Smooth muscle cell (in vitro differentiated cells): ENCODE results near the gene IGSF9B. TPM values are rescaled to one million over a fixed set of nuclear protein-coding genes. Genes with fewer than 3 reads are reported as not detected.
A peak's percentile ranks its signal among the peaks of the same experiment; 100 is the strongest.

Experiments used
- DNase-seq: peaks from one replicate; lab custom pipeline; 2025; ENCODE audit not compliant: unreplicated experiment; lab: John Stamatoyannopoulos, UW
- H2AFZ ChIP-seq: fragments of 200-600 bp; sonication (generic); 2 replicates; pipeline ENCODE4 v1.6.0; 2016; ENCODE audit warnings: antibody characterized with exemption, low read depth, mild to moderate bottlenecking
- H3F3A ChIP-seq: fragments of 200-600 bp; sonication (generic); 2 replicates; pipeline ENCODE4 v1.6.0; 2017; ENCODE audit warnings: antibody characterized with exemption, low read depth
- H3K27ac ChIP-seq: fragments of 200-600 bp; sonication (generic); 2 replicates; pipeline ENCODE4 v1.5.1; 2016; ENCODE audit warnings: low read depth, mild to moderate bottlenecking
- H3K27me3 ChIP-seq: fragments of 200-600 bp; sonication (generic); 2 replicates; pipeline ENCODE4 v1.6.1; 2016; ENCODE audit warnings: low read depth, mild to moderate bottlenecking
- H3K36me3 ChIP-seq: fragments of 200-600 bp; sonication (generic); 2 replicates; pipeline ENCODE4 v1.5.1; 2016; ENCODE audit warnings: low read depth
- H3K4me1 ChIP-seq: fragments of 200-600 bp; sonication (generic); 2 replicates; pipeline ENCODE4 v1.5.1; 2016; ENCODE audit warnings: low read depth
- H3K4me2 ChIP-seq: fragments of 200-600 bp; sonication (generic); 2 replicates; pipeline ENCODE4 v1.6.0; 2016; ENCODE audit warnings: mild to moderate bottlenecking
- H3K4me3 ChIP-seq: fragments of 200-600 bp; sonication (generic); 2 replicates; pipeline ENCODE4 v1.5.1; 2016; ENCODE audit warnings: mild to moderate bottlenecking
- H3K79me2 ChIP-seq: fragments of 200-600 bp; sonication (generic); 2 replicates; pipeline ENCODE4 v1.6.0; 2016; ENCODE audit warnings: low read depth, mild to moderate bottlenecking
- H3K9ac ChIP-seq: fragments of 200-600 bp; sonication (generic); 2 replicates; pipeline ENCODE4 v1.6.0; 2016; ENCODE audit warnings: low read depth
- H3K9me3 ChIP-seq: fragments of 200-600 bp; sonication (generic); replicated peaks from 2 replicates; pipeline ENCODE4 v1.5.1; 2016; ENCODE audit warnings: low read depth
- H4K20me1 ChIP-seq: fragments of 200-600 bp; sonication (generic); 2 replicates; pipeline ENCODE4 v1.6.0; 2016; ENCODE audit warnings: low read depth
- WGBS: methylation state at CpG from one replicate; pipeline ENCODE4 v1.1.7; 2016; ENCODE audit warnings: low lambda C conversion rate; 5-methylcytosine and 5-hydroxymethylcytosine counted together
- polyA plus RNA-seq: library from polyadenylated mRNA; unstranded; fragments of >200 nt; fragmentation: Nextera tagmentation; extraction: Ambion mirVana; gene quantifications from 2 replicates; pipeline ENCODE4 v1.2.1, GENCODE V29; 2016
- total RNA-seq: library from RNA; depleted of rRNA; stranded (reverse); fragments of >200 nt; gene quantifications from 2 replicates; pipeline ENCODE4 v1.2.3, GENCODE V29; 2014
- TF ChIP-seq, protein P1 (sequence below): fragments of 200-600 bp; sonication (generic); IDR thresholded peaks from 2 replicates; pipeline ENCODE4 v1.5.1; 2017; ENCODE audit warnings: borderline replicate concordance, mild to moderate bottlenecking, antibody characterized with exemption; ENCODE audit not compliant: insufficient read depth, poor library complexity, severe bottlenecking

IGSF9B gene
- total and polyA plus RNA-seq, 2 experiments from 2014 or later = 0.82 to 1.7 TPM

DNA sequence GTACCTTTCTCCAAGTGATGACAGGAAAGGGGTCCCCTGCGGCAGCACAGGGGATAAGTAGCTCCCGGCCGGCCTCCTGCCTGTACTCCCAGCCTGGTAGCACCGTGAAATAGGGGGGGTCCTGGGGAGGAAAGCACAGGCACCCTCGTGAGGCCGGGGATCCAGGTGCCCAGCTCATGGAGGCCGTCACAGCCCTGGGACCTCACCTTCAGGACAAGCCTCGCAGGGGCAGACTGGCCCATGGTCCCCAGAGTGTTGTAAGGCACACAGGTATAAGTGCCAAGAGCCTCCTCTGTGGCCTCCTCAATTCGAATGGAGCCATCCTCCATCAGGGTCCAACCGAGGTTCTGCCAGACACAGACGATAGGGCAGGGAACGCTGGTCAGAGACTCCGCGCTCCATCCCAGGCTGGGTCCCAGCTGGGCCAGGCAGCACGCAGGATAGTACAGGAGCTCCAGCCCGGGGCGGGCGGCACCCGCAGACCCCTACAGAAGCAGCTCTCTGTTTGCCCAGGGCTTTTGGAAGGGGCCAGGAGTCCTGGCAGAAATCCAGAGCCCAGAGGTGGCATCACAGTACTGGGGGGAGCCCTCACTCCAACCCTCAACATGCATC lies 25.2 kb downstream of the IGSF9B start:
- no peak overlapping the region for H3K27ac ChIP-seq
- no peaks in the 10 kb centered on the region for H3K27me3 ChIP-seq
- no peak overlapping the region for H3K4me2 ChIP-seq
- TF ChIP-seq, protein P1, sequence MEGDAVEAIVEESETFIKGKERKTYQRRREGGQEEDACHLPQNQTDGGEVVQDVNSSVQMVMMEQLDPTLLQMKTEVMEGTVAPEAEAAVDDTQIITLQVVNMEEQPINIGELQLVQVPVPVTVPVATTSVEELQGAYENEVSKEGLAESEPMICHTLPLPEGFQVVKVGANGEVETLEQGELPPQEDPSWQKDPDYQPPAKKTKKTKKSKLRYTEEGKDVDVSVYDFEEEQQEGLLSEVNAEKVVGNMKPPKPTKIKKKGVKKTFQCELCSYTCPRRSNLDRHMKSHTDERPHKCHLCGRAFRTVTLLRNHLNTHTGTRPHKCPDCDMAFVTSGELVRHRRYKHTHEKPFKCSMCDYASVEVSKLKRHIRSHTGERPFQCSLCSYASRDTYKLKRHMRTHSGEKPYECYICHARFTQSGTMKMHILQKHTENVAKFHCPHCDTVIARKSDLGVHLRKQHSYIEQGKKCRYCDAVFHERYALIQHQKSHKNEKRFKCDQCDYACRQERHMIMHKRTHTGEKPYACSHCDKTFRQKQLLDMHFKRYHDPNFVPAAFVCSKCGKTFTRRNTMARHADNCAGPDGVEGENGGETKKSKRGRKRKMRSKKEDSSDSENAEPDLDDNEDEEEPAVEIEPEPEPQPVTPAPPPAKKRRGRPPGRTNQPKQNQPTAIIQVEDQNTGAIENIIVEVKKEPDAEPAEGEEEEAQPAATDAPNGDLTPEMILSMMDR = no peak
- no peak overlapping the region for H3K9ac ChIP-seq
- H3K9me3 ChIP-seq = no peaks in the 10 kb centered on the region
- no peaks in the 10 kb centered on the region for H3K36me3 ChIP-seq
- H3K4me3 ChIP-seq = no peak overlapping the region
- WGBS = 96% methylated on average over 19 of the region's 19 CpGs
- H2AFZ ChIP-seq = no peak overlapping the region
- H4K20me1 ChIP-seq = no peaks in the 10 kb centered on the region
- H3F3A ChIP-seq = peaks cover 9% of the 10 kb centered on the region
- no peaks in the 10 kb centered on the region for H3K79me2 ChIP-seq
- peaks cover 8% of the 10 kb centered on the region for H3K4me1 ChIP-seq
- DNase-seq = no peak

DNA sequence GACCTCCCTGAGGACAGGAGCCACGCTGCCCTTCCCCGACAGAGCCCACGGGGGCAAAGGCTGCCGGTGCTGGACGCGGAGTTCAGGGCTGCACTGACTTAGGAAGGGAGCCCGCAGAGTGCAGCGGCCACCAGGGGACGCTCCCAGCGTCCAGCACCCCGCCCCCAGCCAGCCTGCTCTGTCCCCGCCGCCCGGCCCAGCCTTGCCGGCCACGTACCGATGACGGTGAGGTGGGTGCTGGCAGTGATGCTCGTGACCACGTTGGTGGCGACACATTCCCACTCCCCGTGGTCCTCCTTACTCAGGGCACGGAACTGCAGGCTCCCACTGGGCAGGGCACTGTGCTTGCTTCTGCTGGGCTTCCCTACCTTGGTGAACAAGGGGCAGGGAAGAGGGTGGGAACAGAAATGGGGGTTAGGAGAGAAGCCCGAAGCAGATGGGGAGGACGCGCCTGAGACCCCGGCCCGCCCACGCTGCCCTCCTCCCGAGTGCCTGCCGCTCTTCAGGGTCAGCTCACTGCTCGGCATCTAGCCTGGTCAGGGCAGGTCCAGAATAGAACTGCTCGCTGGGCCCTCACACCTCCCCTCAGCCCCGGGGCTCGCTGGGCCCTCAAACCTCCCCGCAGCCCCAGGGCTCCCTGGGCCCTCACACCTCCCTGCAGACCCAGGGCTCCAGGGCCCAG lies 25.9 kb downstream of the IGSF9B start:
- no peak overlapping the region for H3K4me3 ChIP-seq
- H3K79me2 ChIP-seq = no peaks in the 10 kb centered on the region
- peaks cover 9% of the 10 kb centered on the region for H3F3A ChIP-seq
- no peak overlapping the region for H2AFZ ChIP-seq
- H4K20me1 ChIP-seq = no peaks in the 10 kb centered on the region
- no peaks in the 10 kb centered on the region for H3K27me3 ChIP-seq
- TF ChIP-seq, protein P1 = peak; percentile 40
- DNase-seq = no peak
- H3K4me2 ChIP-seq = no peak overlapping the region
- WGBS = 71% methylated on average over 32 of the region's 36 CpGs
- no peak overlapping the region for H3K9ac ChIP-seq
- no peaks in the 10 kb centered on the region for H3K9me3 ChIP-seq
- no peak overlapping the region for H3K27ac ChIP-seq
- no peaks in the 10 kb centered on the region for H3K36me3 ChIP-seq
- peaks cover 8% of the 10 kb centered on the region for H3K4me1 ChIP-seq

DNA sequence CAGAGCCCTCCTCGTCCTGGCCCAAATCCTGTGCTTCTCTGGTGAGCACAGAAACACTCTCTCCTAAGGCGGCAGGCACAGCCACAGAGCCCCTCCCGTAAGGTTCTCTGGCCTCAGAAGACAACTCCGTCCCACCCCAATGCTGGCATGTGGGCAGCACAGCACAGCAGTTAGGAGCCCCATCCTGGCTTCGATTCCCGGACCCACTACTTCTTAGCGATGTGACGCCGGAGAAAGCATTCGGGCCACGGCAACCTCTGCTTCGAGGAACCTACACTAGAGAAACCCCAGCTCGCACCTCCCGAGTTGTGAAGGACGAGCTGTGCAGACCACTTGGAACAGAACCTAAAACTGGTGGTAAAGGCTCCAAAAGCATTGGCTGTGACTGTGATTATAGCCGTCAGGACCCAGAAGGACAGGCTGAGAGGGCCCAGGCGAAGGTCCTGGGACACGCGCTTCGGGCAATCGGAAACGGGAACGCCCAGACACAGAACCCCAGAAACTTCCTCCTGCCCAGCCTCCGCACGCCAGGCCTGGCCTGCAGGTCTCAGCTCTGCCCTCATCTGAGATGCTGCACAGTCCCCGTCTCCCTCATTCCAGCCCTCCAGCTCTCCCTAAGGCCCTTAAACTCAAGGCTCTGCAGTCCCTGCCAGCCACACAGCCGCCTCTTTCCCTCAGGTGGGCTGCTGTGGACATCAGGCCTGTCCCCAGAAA lies 26.6 kb downstream of the IGSF9B start:
- Histone ChIP-seq H3K9ac (no peak overlapping the region), H3K4me3 (no peak overlapping the region)
- no peak for DNase-seq

More for the DNA sequence above, 26.6 kb downstream of the IGSF9B start:
- Histone ChIP-seq H3K4me2 (no peak overlapping the region), H3K27ac (no peak overlapping the region), H4K20me1 (no peaks in the 10 kb centered on the region), H3K4me1 (peaks cover 6% of the 10 kb centered on the region), H3K27me3 (no peaks in the 10 kb centered on the region), H3F3A (peaks cover 9% of the 10 kb centered on the region), H2AFZ (no peak overlapping the region), H3K36me3 (no peaks in the 10 kb centered on the region), H3K79me2 (no peaks in the 10 kb centered on the region), H3K9me3 (no peaks in the 10 kb centered on the region)
- TF ChIP-seq, protein P1 = no peak
- WGBS = 89% methylated on average over 27 of the region's 27 CpGs
